DOHH2 (cell line): ENCODE results near the gene PLXNA2.

Source experiments
- CTCF ChIP-seq: fragments of 200-600 bp; sonication (generic); IDR thresholded peaks from one replicate; pipeline ENCODE4 v1.5.1; 2014; ENCODE audit warnings: antibody characterized with exemption, mild to moderate bottlenecking, low read depth, low read length; ENCODE audit not compliant: poor library complexity, severe bottlenecking
- EZH2phosphoT487 ChIP-seq: fragments of 200-600 bp; sonication (generic); IDR thresholded peaks from 2 replicates; pipeline ENCODE4 v1.6.1; 2017; ENCODE audit warnings: borderline replicate concordance, mild to moderate bottlenecking, antibody characterized with exemption, low read length, moderate library complexity, mixed read lengths

DNA sequence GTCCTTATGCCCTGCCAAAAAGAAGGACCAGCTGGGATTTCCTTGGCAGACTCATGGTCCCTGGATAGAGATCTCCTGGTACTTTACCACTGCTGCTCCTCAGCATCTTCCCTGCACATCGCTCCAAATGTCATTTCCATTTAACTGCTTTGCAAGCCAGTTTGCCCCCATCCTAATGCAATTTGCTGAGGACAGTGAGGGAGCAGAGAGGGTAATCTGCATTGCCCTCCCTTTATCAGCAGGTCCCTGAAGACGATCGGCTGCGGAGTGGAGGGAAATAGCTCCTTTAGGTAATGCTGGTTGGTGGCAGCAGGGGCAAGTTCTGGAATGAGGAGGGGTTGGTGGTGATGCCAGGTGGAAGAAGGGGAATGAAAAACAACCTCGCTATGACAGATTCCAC, 2.7 kb downstream of the PLXNA2 start:
- TF ChIP-seq CTCF: no peak
- TF ChIP-seq EZH2phosphoT487: no peak
